ENCODE measurements around the gene MRNIP.
"Not testable (repeated sequence)": the region's sequence is repeated elsewhere in the genome, so short reads cannot be mapped to it uniquely, and the experiment has no call there.

DNA sequence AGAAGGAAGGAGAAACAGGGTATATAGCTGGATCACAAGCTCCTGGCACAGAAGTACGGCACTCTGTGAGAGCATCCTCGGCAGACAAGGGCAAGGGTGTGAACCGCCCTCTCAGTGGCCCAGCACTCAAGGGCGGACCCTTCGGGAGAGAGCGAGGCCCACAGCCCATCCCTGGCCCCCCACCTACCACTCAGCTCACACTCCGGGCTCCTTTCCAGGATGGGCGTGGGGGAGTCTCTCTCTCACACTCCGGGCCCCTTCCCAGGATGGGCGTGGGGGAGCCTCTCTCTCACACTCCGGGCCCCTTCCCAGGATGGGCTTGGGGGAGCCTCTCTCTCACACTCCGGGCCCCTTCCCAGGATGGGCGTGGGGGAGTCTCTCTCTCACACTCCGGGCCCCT is 12.9 kb upstream of the MRNIP start:
- TF ChIP-seq, protein P1, sequence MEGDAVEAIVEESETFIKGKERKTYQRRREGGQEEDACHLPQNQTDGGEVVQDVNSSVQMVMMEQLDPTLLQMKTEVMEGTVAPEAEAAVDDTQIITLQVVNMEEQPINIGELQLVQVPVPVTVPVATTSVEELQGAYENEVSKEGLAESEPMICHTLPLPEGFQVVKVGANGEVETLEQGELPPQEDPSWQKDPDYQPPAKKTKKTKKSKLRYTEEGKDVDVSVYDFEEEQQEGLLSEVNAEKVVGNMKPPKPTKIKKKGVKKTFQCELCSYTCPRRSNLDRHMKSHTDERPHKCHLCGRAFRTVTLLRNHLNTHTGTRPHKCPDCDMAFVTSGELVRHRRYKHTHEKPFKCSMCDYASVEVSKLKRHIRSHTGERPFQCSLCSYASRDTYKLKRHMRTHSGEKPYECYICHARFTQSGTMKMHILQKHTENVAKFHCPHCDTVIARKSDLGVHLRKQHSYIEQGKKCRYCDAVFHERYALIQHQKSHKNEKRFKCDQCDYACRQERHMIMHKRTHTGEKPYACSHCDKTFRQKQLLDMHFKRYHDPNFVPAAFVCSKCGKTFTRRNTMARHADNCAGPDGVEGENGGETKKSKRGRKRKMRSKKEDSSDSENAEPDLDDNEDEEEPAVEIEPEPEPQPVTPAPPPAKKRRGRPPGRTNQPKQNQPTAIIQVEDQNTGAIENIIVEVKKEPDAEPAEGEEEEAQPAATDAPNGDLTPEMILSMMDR (IDR thresholded peaks at IDR 0.05; ENCODE audit: insufficient read depth, low read length) = not testable (repeated sequence)
- TF ChIP-seq, protein P2, sequence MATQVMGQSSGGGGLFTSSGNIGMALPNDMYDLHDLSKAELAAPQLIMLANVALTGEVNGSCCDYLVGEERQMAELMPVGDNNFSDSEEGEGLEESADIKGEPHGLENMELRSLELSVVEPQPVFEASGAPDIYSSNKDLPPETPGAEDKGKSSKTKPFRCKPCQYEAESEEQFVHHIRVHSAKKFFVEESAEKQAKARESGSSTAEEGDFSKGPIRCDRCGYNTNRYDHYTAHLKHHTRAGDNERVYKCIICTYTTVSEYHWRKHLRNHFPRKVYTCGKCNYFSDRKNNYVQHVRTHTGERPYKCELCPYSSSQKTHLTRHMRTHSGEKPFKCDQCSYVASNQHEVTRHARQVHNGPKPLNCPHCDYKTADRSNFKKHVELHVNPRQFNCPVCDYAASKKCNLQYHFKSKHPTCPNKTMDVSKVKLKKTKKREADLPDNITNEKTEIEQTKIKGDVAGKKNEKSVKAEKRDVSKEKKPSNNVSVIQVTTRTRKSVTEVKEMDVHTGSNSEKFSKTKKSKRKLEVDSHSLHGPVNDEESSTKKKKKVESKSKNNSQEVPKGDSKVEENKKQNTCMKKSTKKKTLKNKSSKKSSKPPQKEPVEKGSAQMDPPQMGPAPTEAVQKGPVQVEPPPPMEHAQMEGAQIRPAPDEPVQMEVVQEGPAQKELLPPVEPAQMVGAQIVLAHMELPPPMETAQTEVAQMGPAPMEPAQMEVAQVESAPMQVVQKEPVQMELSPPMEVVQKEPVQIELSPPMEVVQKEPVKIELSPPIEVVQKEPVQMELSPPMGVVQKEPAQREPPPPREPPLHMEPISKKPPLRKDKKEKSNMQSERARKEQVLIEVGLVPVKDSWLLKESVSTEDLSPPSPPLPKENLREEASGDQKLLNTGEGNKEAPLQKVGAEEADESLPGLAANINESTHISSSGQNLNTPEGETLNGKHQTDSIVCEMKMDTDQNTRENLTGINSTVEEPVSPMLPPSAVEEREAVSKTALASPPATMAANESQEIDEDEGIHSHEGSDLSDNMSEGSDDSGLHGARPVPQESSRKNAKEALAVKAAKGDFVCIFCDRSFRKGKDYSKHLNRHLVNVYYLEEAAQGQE (IDR thresholded peaks at IDR 0.05; ENCODE audit: insufficient replicate concordance, low read depth) = not testable (repeated sequence)
- not testable (repeated sequence) for TF ChIP-seq POLR2AphosphoS5, GABPA (IDR thresholded peaks at IDR 0.05; ENCODE audit: low read depth)

All from HL-60 (cell line).